ENCODE data around the gene GABARAPL2.

GRCh38 chr16:75593825-75594820 lies 27.9 kb downstream of the GABARAPL2 start:
- TF ChIP-seq CTCF (IDR thresholded peaks at IDR 0.05; ENCODE audit: low read depth, low read length), result no peak
- no peak for TF ChIP-seq EZH2phosphoT487 (IDR thresholded peaks at IDR 0.05; ENCODE audit: low read depth)
